SHP77 (cell line): ENCODE results near the gene LRRC3C.
A peak's percentile ranks its signal among the peaks of the same experiment; 100 is the strongest.
"Not testable (repeated sequence)": the region's sequence is repeated elsewhere in the genome, so short reads cannot be mapped to it uniquely, and the experiment has no call there.

Experiments
- DNase-seq, 2 experiments: peaks; one replicate each; lab custom pipeline; 2025; lab: John Stamatoyannopoulos, UW

Gene LRRC3C

GRCh38 chr17:39924691-39925055, 2.9 kb upstream of the LRRC3C start:
- no peak for DNase-seq

- no peak for DNase-seq
These were observed 2.0 kb upstream of the LRRC3C start for GRCh38 chr17:39925282-39926134.

DNA sequence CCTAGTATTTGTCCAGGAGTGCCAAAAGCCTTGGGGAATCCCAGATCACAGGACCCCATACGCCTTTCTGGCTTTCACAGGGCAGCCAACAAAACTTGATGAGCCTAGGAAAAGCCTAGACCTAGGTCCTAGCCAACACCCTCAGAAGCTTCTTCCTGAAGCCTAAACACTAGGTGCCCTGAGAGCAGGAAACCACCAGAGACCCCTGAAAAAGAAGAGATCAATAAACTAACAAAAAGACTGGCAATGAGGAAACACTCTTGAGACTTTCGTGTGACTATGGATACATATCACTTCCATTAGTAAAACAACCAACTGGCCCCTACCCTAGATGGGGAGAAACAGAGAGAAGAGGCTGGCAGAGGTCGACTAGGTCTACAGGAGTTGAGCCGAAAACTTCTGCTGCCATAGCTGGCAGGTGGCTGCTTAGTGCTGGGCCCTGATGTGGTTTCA, 1.4 kb upstream of the LRRC3C start:
- no peak for DNase-seq

DNA sequence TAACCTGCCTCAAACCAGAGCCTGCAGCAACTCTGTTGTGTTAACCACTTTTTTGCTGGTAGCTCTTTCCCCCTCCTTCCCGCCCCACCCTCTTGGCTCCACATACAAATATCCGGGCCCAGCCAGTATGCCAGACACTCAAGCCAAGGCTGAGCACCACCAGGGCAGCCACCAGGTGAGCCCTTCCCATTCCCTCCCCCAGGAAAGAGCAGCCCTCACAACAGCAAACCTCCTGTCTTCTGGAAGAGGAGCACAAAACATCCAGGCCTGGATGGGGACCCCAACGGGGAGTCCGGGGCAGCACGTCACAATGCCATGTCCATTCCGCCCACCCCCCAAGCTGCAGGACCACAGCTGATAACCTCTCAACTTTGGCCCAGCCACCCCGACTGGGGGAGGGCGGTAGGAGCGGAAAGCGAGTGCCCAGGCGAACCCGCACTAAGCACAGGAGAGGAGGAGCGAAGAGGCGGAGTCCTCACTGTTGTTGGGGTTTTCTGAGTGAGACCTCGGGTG, 888 bp upstream of the LRRC3C start:
- DNase-seq, result peak in 1 of 2 experiments; percentile 1

GRCh38 chr17:39927929-39928857, 661 bp downstream of the LRRC3C start:
- peak; percentile 38 to 58 for DNase-seq

DNA sequence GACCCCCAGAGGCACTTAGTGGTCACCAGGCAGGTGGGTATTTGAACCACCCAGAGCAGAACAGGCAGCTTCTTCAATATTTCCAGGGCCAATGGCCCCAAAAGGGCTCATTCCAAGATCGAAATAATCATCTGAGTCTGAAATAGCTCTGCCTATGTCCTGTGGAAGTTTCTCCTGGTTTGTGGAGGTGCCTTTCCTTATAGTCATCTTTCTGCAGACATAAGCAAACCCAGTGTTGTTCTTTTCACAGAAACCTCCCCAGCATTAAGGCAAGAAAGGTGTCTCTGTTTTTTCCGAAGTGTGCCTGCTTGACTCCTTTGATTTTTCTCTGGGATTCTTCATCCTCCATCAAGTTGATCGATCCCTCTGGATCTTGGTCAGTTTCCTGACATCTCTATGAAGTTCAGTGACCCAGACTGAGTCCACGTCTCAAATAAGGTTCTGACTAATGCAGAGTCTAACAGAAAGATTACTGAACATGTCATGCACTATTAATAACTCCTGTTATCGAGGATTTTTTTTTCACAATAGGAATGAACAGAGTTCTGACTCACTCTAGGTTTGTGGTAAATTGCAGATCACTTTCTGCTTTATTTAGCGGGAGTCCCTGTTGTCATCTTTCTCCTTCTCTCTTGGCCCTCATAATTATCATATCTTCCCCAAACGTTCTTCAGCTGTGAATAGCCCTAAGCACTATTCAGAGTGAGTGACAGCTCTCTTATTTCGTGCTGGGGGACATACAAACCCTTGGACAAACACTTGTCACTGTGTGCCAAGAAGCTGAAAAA, 1.5 kb downstream of the LRRC3C start:
- DNase-seq, result no peak

- no peak for DNase-seq
These were observed 2.3 kb downstream of the LRRC3C start for GRCh38 chr17:39929646-39930407.

- no peak for DNase-seq
These were observed 6.4 kb downstream of the LRRC3C start for GRCh38 chr17:39933912-39934311.

DNA sequence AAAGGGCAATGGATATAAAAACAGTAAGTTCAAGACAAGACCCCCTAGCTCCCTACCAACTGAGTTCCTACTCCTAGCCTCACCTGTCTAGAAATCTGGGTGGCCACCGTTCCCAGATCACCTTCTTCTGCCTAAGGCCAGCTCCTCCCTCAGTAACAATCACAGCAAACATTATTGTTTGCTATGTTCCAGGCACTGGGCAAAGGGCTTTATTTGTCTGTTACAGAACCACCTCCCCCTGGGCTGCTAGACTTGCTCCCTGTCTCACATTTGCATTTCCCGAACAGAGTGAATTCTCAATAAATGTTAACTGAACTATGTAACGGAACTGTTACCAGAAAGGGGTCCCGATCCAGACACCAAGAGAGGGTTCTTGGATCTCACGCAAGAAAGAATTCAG, 6.8 kb downstream of the LRRC3C start:
- no peak for DNase-seq

- DNase-seq, result no peak
These were observed 8.4 kb downstream of the LRRC3C start for GRCh38 chr17:39935909-39936308.

GRCh38 chr17:39937447-39937846, 9.9 kb downstream of the LRRC3C start:
- no peak for DNase-seq

DNA sequence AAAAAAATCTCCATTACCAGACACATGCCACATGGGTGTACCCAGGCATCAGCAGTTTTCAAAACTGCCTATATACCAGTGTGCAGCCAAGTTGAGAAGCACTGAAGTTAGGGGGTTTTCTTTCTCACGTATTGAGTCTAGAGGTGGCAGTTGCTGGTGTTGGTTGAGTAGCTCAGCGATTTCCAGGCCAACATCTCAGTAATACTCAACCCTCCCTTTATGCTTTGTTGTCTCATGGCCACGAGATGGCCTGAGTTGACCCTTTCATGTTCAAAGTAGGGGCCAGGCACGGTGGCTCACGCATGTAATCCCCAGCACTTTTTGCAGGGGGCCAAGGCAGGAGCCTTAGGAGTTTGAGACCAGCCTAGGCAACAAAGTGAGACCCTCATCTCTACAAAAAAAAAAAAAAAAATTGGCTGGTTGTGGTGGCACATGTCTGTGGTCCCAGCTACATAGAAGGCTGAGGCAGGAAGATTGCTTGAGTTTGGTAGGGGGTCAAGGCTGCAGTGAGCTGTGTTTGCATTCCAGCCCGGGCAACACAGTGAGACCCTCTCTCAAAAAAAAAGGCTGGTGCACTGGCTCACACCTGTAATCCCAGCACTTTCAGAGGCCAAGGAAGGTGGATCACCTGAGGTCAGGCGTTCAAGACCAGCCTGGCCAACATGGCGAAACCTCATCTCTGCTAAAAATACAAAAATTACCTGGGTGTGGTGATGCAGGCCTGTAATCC, 10.8 kb downstream of the LRRC3C start:
- DNase-seq, result no peak

GRCh38 chr17:39939106-39939505, 11.6 kb downstream of the LRRC3C start:
- no peak for DNase-seq

GRCh38 chr17:39939588-39940419, 12.3 kb downstream of the LRRC3C start:
- DNase-seq, result peak; percentile 15 to 23

GRCh38 chr17:39943702-39944392, 16.3 kb downstream of the LRRC3C start:
- no peak for DNase-seq

GRCh38 chr17:39944393-39944711, 16.8 kb downstream of the LRRC3C start:
- no peak for DNase-seq

DNA sequence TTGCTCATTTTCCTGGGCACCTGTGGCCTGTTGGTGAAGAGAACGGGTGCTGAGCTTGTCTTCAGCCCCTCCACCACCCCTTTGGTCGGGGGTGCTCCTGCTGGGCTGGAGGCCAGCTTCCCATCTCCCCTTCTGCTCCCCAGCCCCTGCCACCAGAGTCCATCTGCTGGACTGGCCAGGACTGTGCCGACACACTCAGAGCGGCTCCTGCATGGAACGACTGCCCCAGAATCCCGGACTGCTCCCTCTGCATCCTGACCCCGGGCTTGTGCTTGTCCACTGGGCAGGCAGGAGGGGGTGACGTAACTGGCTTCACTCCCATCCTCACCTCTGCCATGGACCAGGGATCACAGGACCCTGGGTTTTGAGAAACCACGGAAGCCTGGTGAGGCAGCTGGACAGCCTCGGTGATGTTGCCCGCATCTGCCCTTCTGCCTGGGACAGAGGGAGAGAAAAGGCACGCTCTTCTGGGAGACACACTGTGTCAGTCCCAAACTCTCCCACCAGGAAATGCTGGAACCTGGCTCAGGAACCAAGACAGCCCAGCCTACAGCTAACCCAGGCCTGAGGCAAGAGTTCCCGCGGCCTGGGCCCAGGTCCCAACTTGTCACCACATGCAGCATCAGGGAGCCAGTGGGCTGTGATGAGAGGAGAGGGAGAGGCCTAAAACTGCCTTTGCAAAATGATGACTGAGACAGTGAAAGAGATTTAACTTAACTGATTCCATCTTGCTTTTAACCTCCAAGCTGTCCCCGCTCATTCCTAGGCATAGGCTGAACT, 19.2 kb downstream of the LRRC3C start:
- no peak for DNase-seq

GRCh38 chr17:39948489-39948828, 20.9 kb downstream of the LRRC3C start:
- DNase-seq, result not testable (repeated sequence)
